ENCODE results near the gene CD8B. TPM values are rescaled to one million over a fixed set of nuclear protein-coding genes. Genes with fewer than 3 reads are reported as not detected.

The CD8B gene
- total RNA-seq, 1 donor from 2014 or later, result 0.22 TPM

DNA sequence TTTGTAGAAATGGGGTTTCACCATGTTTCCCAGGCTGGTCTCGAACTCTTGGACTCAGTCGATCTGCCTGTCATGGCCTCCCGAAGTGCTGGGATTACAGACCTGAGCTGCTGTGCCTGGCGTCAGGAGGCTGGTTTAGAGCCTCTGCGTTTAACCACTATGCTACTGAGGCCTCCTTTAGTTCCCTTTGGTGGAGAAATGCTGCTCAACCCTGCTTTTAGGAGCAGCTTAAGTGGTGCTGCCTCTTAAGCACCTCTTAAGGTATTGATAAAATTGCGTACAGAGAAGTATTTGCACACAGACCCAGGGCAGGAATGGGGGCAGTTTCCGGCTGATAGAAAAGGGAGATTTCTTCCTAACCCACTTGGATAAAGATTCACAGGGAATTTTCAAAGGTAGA lies 78.9 kb downstream of the CD8B start:
- Histone ChIP-seq H3K9me3 (replicated peaks) (no peaks in the 10 kb centered on the region), H3K4me3 (no peak overlapping the region), H3K27me3 (ENCODE audit: low read depth) (no peaks in the 10 kb centered on the region), H3K4me1 (peaks cover 28% of the 10 kb centered on the region), H3K27ac (replicated peaks) (no peak overlapping the region), H3K36me3 (no peaks in the 10 kb centered on the region)
- TF ChIP-seq, protein P1, sequence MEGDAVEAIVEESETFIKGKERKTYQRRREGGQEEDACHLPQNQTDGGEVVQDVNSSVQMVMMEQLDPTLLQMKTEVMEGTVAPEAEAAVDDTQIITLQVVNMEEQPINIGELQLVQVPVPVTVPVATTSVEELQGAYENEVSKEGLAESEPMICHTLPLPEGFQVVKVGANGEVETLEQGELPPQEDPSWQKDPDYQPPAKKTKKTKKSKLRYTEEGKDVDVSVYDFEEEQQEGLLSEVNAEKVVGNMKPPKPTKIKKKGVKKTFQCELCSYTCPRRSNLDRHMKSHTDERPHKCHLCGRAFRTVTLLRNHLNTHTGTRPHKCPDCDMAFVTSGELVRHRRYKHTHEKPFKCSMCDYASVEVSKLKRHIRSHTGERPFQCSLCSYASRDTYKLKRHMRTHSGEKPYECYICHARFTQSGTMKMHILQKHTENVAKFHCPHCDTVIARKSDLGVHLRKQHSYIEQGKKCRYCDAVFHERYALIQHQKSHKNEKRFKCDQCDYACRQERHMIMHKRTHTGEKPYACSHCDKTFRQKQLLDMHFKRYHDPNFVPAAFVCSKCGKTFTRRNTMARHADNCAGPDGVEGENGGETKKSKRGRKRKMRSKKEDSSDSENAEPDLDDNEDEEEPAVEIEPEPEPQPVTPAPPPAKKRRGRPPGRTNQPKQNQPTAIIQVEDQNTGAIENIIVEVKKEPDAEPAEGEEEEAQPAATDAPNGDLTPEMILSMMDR (IDR thresholded peaks at IDR 0.05; ENCODE audit: borderline replicate concordance), result no peak
- intact Hi-C loops (cut with micrococcal nuclease), result no loop called here
- DNase-seq, result no peak

GRCh38 chr2:86781363-86781762 lies 80.3 kb downstream of the CD8B start:
- DNase-seq, result no peak
- no peak overlapping the region for H3K27ac ChIP-seq (replicated peaks)
- intact Hi-C loops (cut with micrococcal nuclease), result no loop called here
- H3K4me1 ChIP-seq, result peaks cover 20% of the 10 kb centered on the region
- no peak overlapping the region for H3K4me3 ChIP-seq
- peaks cover 5% of the 10 kb centered on the region for H3K36me3 ChIP-seq
- no peaks in the 10 kb centered on the region for H3K27me3 ChIP-seq (ENCODE audit: low read depth)
- no peaks in the 10 kb centered on the region for H3K9me3 ChIP-seq (replicated peaks)
- TF ChIP-seq, protein P1 (IDR thresholded peaks at IDR 0.05; ENCODE audit: borderline replicate concordance), result no peak

DNA sequence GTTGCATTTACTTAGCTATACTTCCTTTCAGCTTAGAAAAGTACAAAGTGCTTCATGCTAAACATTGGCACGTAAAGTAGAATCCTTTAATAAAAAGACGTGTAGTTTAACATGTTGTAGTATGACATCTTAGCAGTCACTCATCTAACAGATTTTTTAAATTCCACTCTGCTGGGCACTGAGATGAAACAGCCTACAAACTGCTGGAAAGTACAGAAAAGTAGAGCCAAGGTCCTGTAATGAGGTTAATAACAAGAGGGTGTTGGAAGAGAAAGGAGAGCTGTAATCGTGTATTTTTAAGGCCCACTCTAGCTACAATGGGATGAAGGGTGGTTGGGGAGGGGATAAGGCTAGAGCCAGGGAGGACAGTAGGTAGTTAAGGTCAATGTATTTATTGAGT lies 81.7 kb downstream of the CD8B start:
- TF ChIP-seq, protein P1 (IDR thresholded peaks at IDR 0.05; ENCODE audit: borderline replicate concordance), result no peak
- H3K27ac ChIP-seq (replicated peaks), result no peak overlapping the region
- no peaks in the 10 kb centered on the region for H3K27me3 ChIP-seq (ENCODE audit: low read depth)
- H3K4me3 ChIP-seq, result no peak overlapping the region
- DNase-seq, result no peak
- H3K36me3 ChIP-seq, result peaks cover 13% of the 10 kb centered on the region
- H3K9me3 ChIP-seq (replicated peaks), result no peaks in the 10 kb centered on the region
- H3K4me1 ChIP-seq, result peaks cover 30% of the 10 kb centered on the region
- intact Hi-C loops (cut with micrococcal nuclease), result no loop called here

- Histone ChIP-seq H3K4me3 (no peak overlapping the region), H3K27ac (replicated peaks) (no peak overlapping the region), H3K36me3 (peaks cover 23% of the 10 kb centered on the region), H3K9me3 (replicated peaks) (no peaks in the 10 kb centered on the region), H3K27me3 (ENCODE audit: low read depth) (no peaks in the 10 kb centered on the region), H3K4me1 (peaks cover 33% of the 10 kb centered on the region)
- intact Hi-C loops (cut with micrococcal nuclease), result no loop called here
- TF ChIP-seq, protein P1 (IDR thresholded peaks at IDR 0.05; ENCODE audit: borderline replicate concordance), result no peak
- DNase-seq, result no peak
These were observed 82.7 kb downstream of the CD8B start for GRCh38 chr2:86778957-86779356.

DNA sequence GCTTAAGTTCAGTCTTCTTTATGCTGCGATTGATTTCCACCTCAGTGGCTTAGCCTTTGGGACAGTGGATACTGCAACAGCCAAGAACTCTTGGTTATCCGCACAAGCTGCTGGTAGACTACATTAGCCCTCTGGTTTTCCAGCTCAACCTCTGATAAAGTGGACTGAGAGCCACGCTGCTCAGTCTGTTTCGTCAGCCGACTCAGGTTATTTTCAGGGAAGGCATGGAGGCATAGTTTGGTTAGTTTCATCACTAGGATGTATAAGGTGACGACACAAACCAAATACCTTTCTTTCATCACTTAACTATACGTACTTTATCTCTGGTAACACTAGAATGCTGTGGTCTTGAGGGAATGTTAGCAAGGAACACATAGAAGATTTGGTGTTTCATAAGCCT lies 85.2 kb downstream of the CD8B start:
- TF ChIP-seq, protein P1 (IDR thresholded peaks at IDR 0.05; ENCODE audit: borderline replicate concordance), result no peak
- intact Hi-C loops (cut with micrococcal nuclease), result no loop called here
- H3K36me3 ChIP-seq, result peaks cover 47% of the 10 kb centered on the region
- no peaks in the 10 kb centered on the region for H3K9me3 ChIP-seq (replicated peaks)
- no peak for DNase-seq
- H3K4me1 ChIP-seq, result peaks cover 33% of the 10 kb centered on the region
- H3K27ac ChIP-seq (replicated peaks), result no peak overlapping the region
- H3K27me3 ChIP-seq (ENCODE audit: low read depth), result no peaks in the 10 kb centered on the region
- no peak overlapping the region for H3K4me3 ChIP-seq

- H3K4me3 ChIP-seq, result no peak overlapping the region
- H3K4me1 ChIP-seq, result peaks cover 27% of the 10 kb centered on the region
- H3K36me3 ChIP-seq, result peaks cover 58% of the 10 kb centered on the region
- TF ChIP-seq, protein P1 (IDR thresholded peaks at IDR 0.05; ENCODE audit: borderline replicate concordance), result no peak
- no peaks in the 10 kb centered on the region for H3K9me3 ChIP-seq (replicated peaks)
- no peak overlapping the region for H3K27ac ChIP-seq (replicated peaks)
- no peaks in the 10 kb centered on the region for H3K27me3 ChIP-seq (ENCODE audit: low read depth)
- no peak for DNase-seq
- intact Hi-C loops (cut with micrococcal nuclease), result no loop called here
These were observed 86.3 kb downstream of the CD8B start for GRCh38 chr2:86775338-86775737.

Measured in left ventricle myocardium inferior (tissue), 1 donor.